Peyer's patch (tissue), 4 donors: ENCODE measurements around the gene PLXNA4. TPM values are rescaled to one million over a fixed set of nuclear protein-coding genes. Genes with fewer than 3 reads are reported as not detected.

Experiments
- DNase-seq, 3 donors: peaks; one replicate each; pipeline ENCODE4 v3.0.0-alpha.2; 2017 to 2019
- H3K27ac ChIP-seq, 4 donors: fragments of 200-600 bp; sonication (generic); one replicate each; pipeline ENCODE4 v1.5.1; 2016 to 2019
- H3K27me3 ChIP-seq, 2 donors: fragments of 200-600 bp; sonication (generic); one replicate each; pipeline ENCODE4 v1.5.1; 2019
- H3K36me3 ChIP-seq, 3 donors: fragments of 200-600 bp; sonication (generic); one replicate each; pipeline ENCODE4 v1.5.1; 2016 to 2019
- H3K4me1 ChIP-seq, 4 donors: fragments of 200-600 bp; sonication (generic); one replicate each; pipeline ENCODE4 v1.5.1; 2016 to 2019
- H3K4me3 ChIP-seq, 4 donors: fragments of 200-600 bp; sonication (generic); 1 replicate in 3 of 4; 2 replicates in 1 of 4; pipeline ENCODE4 v1.5.1; 2016 to 2019; ENCODE audit warnings: mild to moderate bottlenecking in 1 of 4
- H3K9me3 ChIP-seq, 4 donors: fragments of 200-600 bp; sonication (generic); one replicate each; pipeline ENCODE4 v1.5.1; 2016 to 2019; ENCODE audit warnings: mild to moderate bottlenecking in 1 of 4
- POLR2A ChIP-seq, 2 donors: fragments of 450-650 bp; IDR thresholded peaks; one replicate each; pipeline ENCODE4 v1.5.1; 2017; ENCODE audit warnings: antibody characterized with exemption in 2 of 2, mild to moderate bottlenecking in 2 of 2, moderate library complexity in 2 of 2
- total RNA-seq, 4 donors: library from RNA; depleted of rRNA; stranded (reverse); fragments of >200 nt; gene quantifications; one replicate each; pipeline ENCODE4 v1.1.0, GENCODE V29; 2016
- TF ChIP-seq, protein P1 (sequence below), 6 experiments: fragments of 450-650 bp in 4 of 6; fragments of 200-600 bp in 2 of 6; sonication (generic) in 1 of 6; IDR thresholded peaks; one replicate each; pipeline ENCODE4 v1.5.1; 2017 to 2019; ENCODE audit warnings: antibody characterized with exemption in 6 of 6, mild to moderate bottlenecking in 3 of 6, moderate library complexity in 1 of 6

PLXNA4 gene
- total RNA-seq, 4 donors from 2014 or later = 1.4 to 3.8 (median 3.0) TPM

DNA sequence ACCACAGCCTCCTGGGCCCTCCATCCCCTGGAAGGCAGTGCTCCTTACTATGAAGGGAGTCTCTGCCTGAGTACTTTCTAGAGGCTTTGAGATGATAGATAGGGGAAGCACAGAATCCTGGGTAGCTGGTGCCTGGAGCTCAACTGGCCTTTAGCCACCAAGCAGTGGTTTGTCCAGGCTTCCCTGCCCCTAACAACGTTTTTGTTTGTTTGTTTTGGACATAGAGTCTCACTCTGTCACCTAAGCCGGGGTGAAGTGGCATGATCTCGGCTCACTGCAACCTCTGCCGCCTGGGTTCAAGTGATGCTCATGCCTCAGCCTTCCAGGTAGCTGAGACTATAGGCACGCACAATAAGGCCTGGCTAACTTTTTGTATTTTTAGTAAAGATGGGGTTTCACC lies 289.4 kb downstream of the PLXNA4 start:
- Histone ChIP-seq H3K9me3 (no peaks in the 10 kb centered on the region), H3K36me3 (no peaks in the 10 kb centered on the region), H3K27me3 (no peaks in the 10 kb centered on the region), H3K4me3 (no peak overlapping the region), H3K4me1 (no peaks in the 10 kb centered on the region), H3K27ac (no peak overlapping the region)
- no peak for DNase-seq
- TF ChIP-seq, protein P1, sequence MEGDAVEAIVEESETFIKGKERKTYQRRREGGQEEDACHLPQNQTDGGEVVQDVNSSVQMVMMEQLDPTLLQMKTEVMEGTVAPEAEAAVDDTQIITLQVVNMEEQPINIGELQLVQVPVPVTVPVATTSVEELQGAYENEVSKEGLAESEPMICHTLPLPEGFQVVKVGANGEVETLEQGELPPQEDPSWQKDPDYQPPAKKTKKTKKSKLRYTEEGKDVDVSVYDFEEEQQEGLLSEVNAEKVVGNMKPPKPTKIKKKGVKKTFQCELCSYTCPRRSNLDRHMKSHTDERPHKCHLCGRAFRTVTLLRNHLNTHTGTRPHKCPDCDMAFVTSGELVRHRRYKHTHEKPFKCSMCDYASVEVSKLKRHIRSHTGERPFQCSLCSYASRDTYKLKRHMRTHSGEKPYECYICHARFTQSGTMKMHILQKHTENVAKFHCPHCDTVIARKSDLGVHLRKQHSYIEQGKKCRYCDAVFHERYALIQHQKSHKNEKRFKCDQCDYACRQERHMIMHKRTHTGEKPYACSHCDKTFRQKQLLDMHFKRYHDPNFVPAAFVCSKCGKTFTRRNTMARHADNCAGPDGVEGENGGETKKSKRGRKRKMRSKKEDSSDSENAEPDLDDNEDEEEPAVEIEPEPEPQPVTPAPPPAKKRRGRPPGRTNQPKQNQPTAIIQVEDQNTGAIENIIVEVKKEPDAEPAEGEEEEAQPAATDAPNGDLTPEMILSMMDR (IDR thresholded peaks at IDR 0.05) = no peak
- no peak for TF ChIP-seq POLR2A (IDR thresholded peaks at IDR 0.05)

DNA sequence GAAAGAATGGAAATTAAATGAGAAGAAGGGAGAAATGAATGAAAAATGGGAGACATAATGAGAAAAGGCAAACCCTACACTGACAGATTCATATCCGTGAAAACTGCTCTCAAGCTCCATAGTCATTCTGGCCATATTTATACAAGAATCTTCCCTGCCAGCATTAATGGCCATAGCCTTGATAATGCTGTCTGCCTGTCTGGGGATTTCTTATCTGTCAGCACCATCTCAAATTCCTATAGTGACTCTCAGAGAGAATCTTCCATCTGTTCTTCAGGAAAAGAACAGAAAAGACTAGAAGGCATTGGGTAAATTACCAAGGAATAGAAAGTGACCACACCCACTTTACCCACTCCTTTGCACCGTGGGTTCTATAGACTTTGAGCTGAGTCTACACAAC lies 295.9 kb downstream of the PLXNA4 start:
- Histone ChIP-seq H3K9me3 (no peaks in the 10 kb centered on the region), H3K36me3 (no peaks in the 10 kb centered on the region), H3K27ac (no peak overlapping the region), H3K27me3 (no peaks in the 10 kb centered on the region), H3K4me1 (peaks cover 0 to 5% (median 0%) of the 10 kb centered on the region in 4 donors), H3K4me3 (no peak overlapping the region)
- no peak for TF ChIP-seq POLR2A (IDR thresholded peaks at IDR 0.05)
- TF ChIP-seq, protein P1 (IDR thresholded peaks at IDR 0.05) = no peak
- no peak for DNase-seq

DNA sequence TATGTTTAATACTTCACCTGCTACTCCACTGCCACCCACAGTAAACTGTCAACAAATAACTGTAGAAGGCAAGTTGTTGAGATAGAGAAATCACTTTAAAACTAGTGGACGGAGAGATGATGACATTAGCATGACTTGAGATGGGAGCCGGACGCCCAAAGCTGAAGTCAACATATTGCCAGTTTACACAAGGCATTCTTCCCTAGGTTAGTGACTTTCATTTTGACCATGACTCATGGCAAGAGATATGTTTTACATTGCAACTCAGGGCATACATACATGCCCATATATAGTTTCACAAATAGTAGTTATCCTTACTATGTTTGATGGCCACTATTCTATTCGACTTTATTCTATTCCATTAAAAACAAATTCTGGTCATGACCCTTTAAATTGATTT lies 296.6 kb downstream of the PLXNA4 start:
- H3K36me3 ChIP-seq = no peaks in the 10 kb centered on the region
- no peak overlapping the region for H3K27ac ChIP-seq
- H3K4me3 ChIP-seq = no peak overlapping the region
- no peaks in the 10 kb centered on the region for H3K27me3 ChIP-seq
- peaks cover 0 to 5% (median 0%) of the 10 kb centered on the region in 4 donors for H3K4me1 ChIP-seq
- TF ChIP-seq, protein P1 (IDR thresholded peaks at IDR 0.05) = no peak
- DNase-seq = no peak
- no peaks in the 10 kb centered on the region for H3K9me3 ChIP-seq

DNA sequence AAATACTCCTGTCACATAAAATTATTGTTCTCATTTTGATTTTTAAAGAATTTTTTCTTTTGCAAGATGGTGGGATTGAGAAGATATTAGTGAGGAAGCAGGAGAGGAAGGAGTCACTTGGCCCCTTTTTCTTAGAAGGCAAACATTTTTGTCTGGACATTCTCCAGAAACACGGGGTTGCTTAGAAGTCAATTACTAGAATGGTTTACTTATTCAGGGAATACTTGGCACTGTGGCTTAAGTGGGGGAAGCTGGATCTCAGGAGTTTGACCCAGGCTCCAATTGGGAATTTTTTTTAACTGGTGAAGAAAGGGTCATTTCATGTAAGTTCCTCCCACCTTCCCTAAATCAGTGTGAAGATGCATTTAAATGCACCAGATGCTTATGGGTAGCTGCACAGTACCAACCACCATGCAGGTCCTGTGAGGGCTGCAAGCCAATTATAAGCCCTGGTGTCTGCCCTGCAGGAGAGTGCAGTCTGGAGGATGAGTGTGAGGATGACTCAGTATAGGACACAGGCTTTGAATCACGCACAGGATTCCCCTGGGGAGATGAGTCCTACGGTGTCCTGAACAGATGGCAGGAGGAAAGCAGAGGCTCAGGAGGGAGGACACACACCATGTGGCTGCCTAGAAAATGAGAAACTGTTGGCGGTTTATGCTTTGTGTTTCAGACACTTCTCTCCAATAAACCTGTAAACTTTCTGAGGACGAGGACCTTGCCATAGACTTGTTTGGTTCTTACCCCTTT lies 299.1 kb downstream of the PLXNA4 start:
- no peaks in the 10 kb centered on the region for H3K27me3 ChIP-seq
- DNase-seq = no peak
- H3K27ac ChIP-seq = no peak overlapping the region
- H3K4me3 ChIP-seq = no peak overlapping the region
- peaks cover 0 to 5% (median 0%) of the 10 kb centered on the region in 4 donors for H3K4me1 ChIP-seq
- TF ChIP-seq POLR2A (IDR thresholded peaks at IDR 0.05) = no peak
- TF ChIP-seq, protein P1 (IDR thresholded peaks at IDR 0.05) = no peak
- H3K36me3 ChIP-seq = no peaks in the 10 kb centered on the region
- H3K9me3 ChIP-seq = no peaks in the 10 kb centered on the region

DNA sequence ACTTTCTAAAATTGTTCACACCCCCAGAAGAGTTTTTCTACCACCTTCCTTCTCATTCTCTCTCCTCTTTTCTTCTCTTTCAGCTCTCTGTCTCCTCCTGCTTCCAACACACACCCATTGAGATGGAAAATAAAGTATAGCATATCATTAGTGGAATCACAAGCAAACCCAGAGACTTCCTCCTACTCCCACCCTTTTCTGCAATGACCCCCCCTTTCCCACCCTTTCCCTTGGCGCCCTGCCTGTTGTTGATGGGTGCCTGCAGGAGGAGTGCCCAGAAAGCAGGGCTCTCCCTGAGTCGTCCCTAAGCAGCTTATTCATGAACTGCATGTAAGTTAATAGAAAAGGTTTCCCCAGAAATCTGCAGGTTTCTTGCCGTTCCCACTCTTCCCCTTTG lies 300.0 kb downstream of the PLXNA4 start:
- no peak for DNase-seq
- Histone ChIP-seq H3K27me3 (no peaks in the 10 kb centered on the region), H3K27ac (no peak overlapping the region), H3K36me3 (no peaks in the 10 kb centered on the region), H3K9me3 (no peaks in the 10 kb centered on the region), H3K4me1 (peaks cover 0 to 5% (median 0%) of the 10 kb centered on the region in 4 donors), H3K4me3 (no peak overlapping the region)
- TF ChIP-seq POLR2A (IDR thresholded peaks at IDR 0.05) = no peak

DNA sequence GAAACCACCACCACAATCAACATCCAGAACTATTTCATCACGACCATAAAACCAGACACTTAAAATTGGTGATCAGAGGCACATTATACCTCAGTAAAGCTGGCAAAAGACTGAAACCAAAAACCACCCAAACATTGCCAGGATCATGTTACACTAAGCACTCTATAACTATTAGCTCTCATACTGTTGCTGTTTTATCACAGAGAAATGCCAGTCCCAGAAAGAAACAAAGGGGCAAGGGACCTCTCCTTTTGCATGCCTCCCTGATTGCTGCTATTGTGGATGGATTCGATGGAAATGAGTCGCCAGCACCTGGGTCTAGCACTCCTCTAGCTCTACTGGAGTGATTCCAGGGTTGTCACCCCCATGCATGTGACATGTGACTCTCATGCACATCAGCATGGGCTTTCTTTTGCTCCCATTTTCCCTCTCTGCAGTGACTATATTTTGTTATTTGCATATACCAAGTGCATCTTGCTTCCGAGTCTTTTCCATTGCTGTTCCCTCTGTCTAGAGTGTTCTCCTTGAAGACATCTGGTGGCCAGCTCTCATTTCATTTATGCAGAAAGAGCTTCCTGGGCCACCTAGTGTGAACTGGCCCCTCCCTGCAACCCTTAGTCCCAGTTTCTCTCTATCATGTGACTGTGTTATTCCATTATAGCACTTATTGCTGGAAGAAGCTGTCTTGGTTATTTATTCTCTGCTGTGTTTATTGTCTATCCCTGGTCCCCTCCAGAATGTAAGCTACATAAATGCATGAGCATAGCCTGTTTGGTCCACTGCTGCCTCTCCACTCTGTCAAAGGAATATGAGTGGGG lies 300.6 kb downstream of the PLXNA4 start:
- Histone ChIP-seq H3K4me3 (no peak overlapping the region), H3K27ac (no peak overlapping the region), H3K27me3 (no peaks in the 10 kb centered on the region), H3K4me1 (peaks cover 0 to 5% (median 0%) of the 10 kb centered on the region in 4 donors), H3K9me3 (no peaks in the 10 kb centered on the region), H3K36me3 (no peaks in the 10 kb centered on the region)
- no peak for DNase-seq
- TF ChIP-seq, protein P1 (IDR thresholded peaks at IDR 0.05) = no peak
- TF ChIP-seq POLR2A (IDR thresholded peaks at IDR 0.05) = no peak
